Gastroesophageal sphincter (tissue), 4 donors: ENCODE data around the gene PSME4. TPM values are rescaled to one million over a fixed set of nuclear protein-coding genes. Genes with fewer than 3 reads are reported as not detected.

ENCODE experiments used
- small RNA-seq, 4 donors: library from RNA; depleted of rRNA; stranded (forward); fragments of <200 nt; gene quantifications; one replicate each; pipeline ENCODE3, GENCODE V24; 2016
- total RNA-seq, 4 donors: library from RNA; depleted of rRNA; stranded (reverse); fragments of >200 nt; gene quantifications; one replicate each; pipeline ENCODE4 v1.1.0, GENCODE V29; 2016

Gene PSME4
- total RNA-seq, 4 donors from 2014 or later, result 44.8 to 58.2 (median 49.4) TPM

Small RNAs within 50 kb of the gene (small RNA-seq; reads per million reads assigned to genes)
- 0 reads per million in 4 donors for gene MIR3682

Other genes with a start within 250 kb of the PSME4 start
- gene CHAC2, start 203.2 kb downstream of the PSME4 start, total RNA-seq, result 1 to 10 TPM; 1.6 to 3.6 (median 2.1) TPM
- gene ASB3, start 184.0 kb downstream of the PSME4 start, total RNA-seq, result 10 to 100 TPM; 14.0 to 19.3 (median 16.6) TPM
- gene ERLEC1, start 183.9 kb downstream of the PSME4 start, total RNA-seq, result 10 to 100 TPM; 34.4 to 54.1 (median 44.5) TPM
- gene GPR75, start 111.0 kb downstream of the PSME4 start, total RNA-seq, result 1 to 10 TPM; 2.2 to 6.1 (median 2.4) TPM
- gene ACYP2, start 144.6 kb upstream of the PSME4 start, total RNA-seq, result 10 to 100 TPM; 12.8 to 40.5 (median 16.9) TPM